Ovary (tissue), 9 donors: ENCODE measurements around the gene PTPA. TPM values are rescaled to one million over a fixed set of nuclear protein-coding genes. Genes with fewer than 3 reads are reported as not detected.

Experiments used
- DNase-seq, 5 donors: peaks; one replicate each; pipeline ENCODE4 v3.0.0-alpha.2; 2019 to 2020
- H3K27ac ChIP-seq, 2 donors: fragments of 200-600 bp; one replicate each; pipeline versions ENCODE4 v1.5.1 to v1.8.0; 2019 to 2022
- H3K27me3 ChIP-seq: fragments of 200-600 bp; one replicate; pipeline ENCODE4 v1.8.0; 2022
- H3K36me3 ChIP-seq: fragments of 200-600 bp; sonication (generic); one replicate; pipeline ENCODE4 v1.5.1; 2019
- H3K4me1 ChIP-seq: one replicate; pipeline ENCODE4 v1.8.1; 2013; ENCODE audit warnings: mild to moderate bottlenecking, moderate library complexity; ENCODE audit not compliant: insufficient read depth
- H3K4me3 ChIP-seq: fragments of 200-600 bp; sonication (generic); one replicate; pipeline ENCODE4 v1.5.1; 2017
- H3K9me3 ChIP-seq, 2 donors: fragments of 200-600 bp in 1 of 2; sonication (generic) in 1 of 2; one replicate each; pipeline versions ENCODE4 v1.5.1 to v1.8.1; 2013 to 2019; ENCODE audit warnings: mild to moderate bottlenecking in 1 of 2, moderate library complexity in 1 of 2
- EP300 ChIP-seq: sonication (generic); formaldehyde crosslinking; IDR thresholded peaks from one replicate; pipeline ENCODE4 v1.6.1; 2017; ENCODE audit warnings: antibody characterized with exemption
- POLR2A ChIP-seq: fragments of 450-650 bp; IDR thresholded peaks from one replicate; pipeline ENCODE4 v1.6.1; 2017; ENCODE audit warnings: antibody characterized with exemption, mild to moderate bottlenecking, moderate library complexity
- WGBS, 3 donors: extraction: QIAGEN DNeasy Blood & Tissue Kit in 1 of 3; methylation state at CpG; one replicate each; pipeline versions ENCODE4 v1.1.5 to v1.1.7; 2013 to 2017; 5-methylcytosine and 5-hydroxymethylcytosine counted together
- intact Hi-C, 4 donors: fragments of 100-400 bp; cut with DNase I; formaldehyde crosslinking; loops; one replicate each; pipeline versions ENCODE4 v1.11.0 to v1.15.1; 2022 to 2023
- polyA plus RNA-seq, 2 donors: library from polyadenylated mRNA; stranded (reverse); fragments of 200-250 nt in 1 of 2; fragments of 350-450 nt in 1 of 2; fragmentation: Illumina TruSeq in 1 of 2; extraction: RNeasy Lipid Tissue Mini Kit (QIAGEN cat#74804) in 1 of 2; gene quantifications; one replicate each; pipeline ENCODE4 v1.2.3, GENCODE V29; 2013 to 2014
- total RNA-seq, 7 donors: library from RNA; depleted of rRNA in 2 of 7; stranded (reverse); fragments of >200 nt in 2 of 7; fragmentation: NEBNext Ultra II Directional in 3 of 7; extraction: Animal tissue kit (Norgen Biotek cat#: 25700) in 3 of 7; gene quantifications; one replicate each; pipeline versions ENCODE4 v1.1.0 to v1.2.4, GENCODE V29; 2016 to 2023
- TF ChIP-seq, protein P1 (sequence below), 3 donors: fragments of 450-650 bp in 2 of 3; fragments of 200-600 bp in 1 of 3; IDR thresholded peaks; one replicate each; pipeline versions ENCODE4 v1.5.1 to v1.8.0; 2016 to 2022; ENCODE audit warnings: antibody characterized with exemption in 3 of 3, mild to moderate bottlenecking in 1 of 3
- donor health status: DM: no; HTN: no; CAD: no; lungs with moderate emphysema.
- donor health status: DM: no; HTN: no; CAD: no.
- donor health status: Bipolar disorder and iron deficiency.
- donor health status: DM: yes; HTN: yes; CAD: no.
- donor health status: DM: no; HTN: no; CAD: no.
- donor health status: DM: yes; HTN: yes; CAD: no.

PTPA gene
- total and polyA plus RNA-seq, 9 donors = 32.1 to 107 (median 89.2) TPM

DNA sequence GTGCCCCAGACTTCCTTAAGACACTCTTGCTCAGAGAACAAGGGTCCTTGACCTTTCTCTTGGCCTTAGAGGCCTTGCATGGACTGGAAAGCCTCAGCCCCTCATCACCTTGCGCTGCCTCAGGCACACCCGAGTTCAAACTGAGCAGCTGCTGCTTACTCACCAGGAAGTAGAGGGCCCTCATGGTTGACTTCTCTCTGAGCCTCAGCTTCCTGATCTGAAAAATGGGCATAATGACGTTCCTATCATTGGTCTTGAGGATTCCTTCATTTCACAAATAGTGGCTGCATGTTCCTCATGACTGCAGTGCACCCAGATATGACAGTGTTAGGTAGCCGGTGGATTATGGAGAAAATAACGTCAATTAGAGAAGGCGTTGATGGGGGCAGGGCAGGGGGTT, 38.2 kb downstream of the PTPA start:
- Histone ChIP-seq H3K36me3 (no peaks in the 10 kb centered on the region), H3K4me3 (no peak overlapping the region), H3K9me3 (no peaks in the 10 kb centered on the region), H3K27me3 (no peaks in the 10 kb centered on the region), H3K4me1 (peaks cover 20% of the 10 kb centered on the region), H3K27ac (no peak overlapping the region)
- DNase-seq = no peak
- intact Hi-C loops = loop anchor here in 3 of 4 donors (10.0 kb wide), 3 partner anchors 165 to 345 kb away; no protein-coding TSS in a partner anchor
- TF ChIP-seq EP300 (no peak), POLR2A (no peak)
- TF ChIP-seq, protein P1, sequence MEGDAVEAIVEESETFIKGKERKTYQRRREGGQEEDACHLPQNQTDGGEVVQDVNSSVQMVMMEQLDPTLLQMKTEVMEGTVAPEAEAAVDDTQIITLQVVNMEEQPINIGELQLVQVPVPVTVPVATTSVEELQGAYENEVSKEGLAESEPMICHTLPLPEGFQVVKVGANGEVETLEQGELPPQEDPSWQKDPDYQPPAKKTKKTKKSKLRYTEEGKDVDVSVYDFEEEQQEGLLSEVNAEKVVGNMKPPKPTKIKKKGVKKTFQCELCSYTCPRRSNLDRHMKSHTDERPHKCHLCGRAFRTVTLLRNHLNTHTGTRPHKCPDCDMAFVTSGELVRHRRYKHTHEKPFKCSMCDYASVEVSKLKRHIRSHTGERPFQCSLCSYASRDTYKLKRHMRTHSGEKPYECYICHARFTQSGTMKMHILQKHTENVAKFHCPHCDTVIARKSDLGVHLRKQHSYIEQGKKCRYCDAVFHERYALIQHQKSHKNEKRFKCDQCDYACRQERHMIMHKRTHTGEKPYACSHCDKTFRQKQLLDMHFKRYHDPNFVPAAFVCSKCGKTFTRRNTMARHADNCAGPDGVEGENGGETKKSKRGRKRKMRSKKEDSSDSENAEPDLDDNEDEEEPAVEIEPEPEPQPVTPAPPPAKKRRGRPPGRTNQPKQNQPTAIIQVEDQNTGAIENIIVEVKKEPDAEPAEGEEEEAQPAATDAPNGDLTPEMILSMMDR (IDR thresholded peaks at IDR 0.05) = no peak
- 71 to 74% (median 71%) methylated on average over 6 of the region's 6 CpGs for WGBS, 3 donors

DNA sequence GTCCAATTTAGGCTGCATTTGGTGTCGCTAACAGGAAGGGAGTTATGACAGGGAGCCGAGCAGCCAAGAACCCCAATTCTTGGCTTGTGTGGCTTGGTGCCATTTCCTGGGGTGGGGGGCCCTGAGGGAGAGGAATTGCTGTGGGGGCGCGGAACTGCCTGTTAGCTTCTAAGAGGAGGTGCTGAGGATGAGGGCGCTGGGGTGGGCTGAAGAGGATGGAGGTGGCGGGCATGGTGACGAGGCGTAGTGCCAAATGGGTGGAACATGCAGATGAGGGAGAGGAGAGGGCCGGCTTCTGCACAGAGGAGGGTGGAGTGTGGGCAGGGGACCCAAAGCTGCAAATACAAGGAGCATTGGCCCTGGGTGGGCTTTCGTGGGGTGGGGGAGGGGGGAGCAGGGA, 38.9 kb downstream of the PTPA start:
- H3K27me3 ChIP-seq = no peaks in the 10 kb centered on the region
- H3K4me3 ChIP-seq = no peak overlapping the region
- intact Hi-C loops = no loop called here
- no peaks in the 10 kb centered on the region for H3K9me3 ChIP-seq
- 84 to 90% (median 84%) methylated on average over 10 of the region's 10 CpGs for WGBS, 3 donors
- peak in 1 of 5 donors; percentile 13 for DNase-seq
- H3K4me1 ChIP-seq = peaks cover 15% of the 10 kb centered on the region
- H3K27ac ChIP-seq = no peak overlapping the region
- TF ChIP-seq POLR2A (no peak), EP300 (no peak)
- TF ChIP-seq, protein P1 (IDR thresholded peaks at IDR 0.05) = no peak
- H3K36me3 ChIP-seq = no peaks in the 10 kb centered on the region

DNA sequence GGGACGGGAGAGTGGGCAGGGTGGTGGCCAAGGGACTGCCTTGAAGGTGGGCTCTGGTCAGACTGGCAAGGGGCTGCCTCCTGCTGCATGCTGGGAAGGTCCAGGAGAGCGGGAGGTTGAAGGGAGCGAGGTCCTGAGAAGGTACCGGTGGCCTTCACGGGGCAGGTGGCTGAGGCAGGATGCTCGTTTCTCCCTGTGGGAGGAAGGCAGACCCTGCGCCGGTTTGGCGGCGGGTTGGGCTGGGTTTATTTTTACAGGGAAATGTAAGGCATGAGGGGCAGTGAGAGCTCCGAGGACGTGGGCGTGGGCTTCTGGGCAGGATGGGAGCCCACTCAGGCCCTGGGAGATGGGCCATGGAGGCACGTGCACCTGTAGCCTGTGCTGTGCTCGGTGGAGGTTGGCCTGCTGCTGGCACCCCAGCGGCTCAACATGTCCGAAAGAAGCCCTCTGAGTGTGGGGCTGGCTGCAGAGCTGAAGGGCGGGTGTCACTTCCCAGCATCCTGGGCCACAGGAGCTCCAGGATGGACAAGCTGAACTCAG, 39.5 kb downstream of the PTPA start:
- TF ChIP-seq EP300 = no peak
- TF ChIP-seq, protein P1 (IDR thresholded peaks at IDR 0.05) = no peak
- no peak for TF ChIP-seq POLR2A
- Histone ChIP-seq H3K9me3 (no peaks in the 10 kb centered on the region), H3K36me3 (no peaks in the 10 kb centered on the region), H3K4me3 (no peak overlapping the region), H3K27ac (no peak overlapping the region), H3K27me3 (no peaks in the 10 kb centered on the region), H3K4me1 (peaks cover 9% of the 10 kb centered on the region)
- intact Hi-C loops = no loop called here
- DNase-seq = peak in 1 of 5 donors; percentile 8
- 76 to 87% (median 78%) methylated on average over 18 of the region's 18 CpGs for WGBS, 3 donors

DNA sequence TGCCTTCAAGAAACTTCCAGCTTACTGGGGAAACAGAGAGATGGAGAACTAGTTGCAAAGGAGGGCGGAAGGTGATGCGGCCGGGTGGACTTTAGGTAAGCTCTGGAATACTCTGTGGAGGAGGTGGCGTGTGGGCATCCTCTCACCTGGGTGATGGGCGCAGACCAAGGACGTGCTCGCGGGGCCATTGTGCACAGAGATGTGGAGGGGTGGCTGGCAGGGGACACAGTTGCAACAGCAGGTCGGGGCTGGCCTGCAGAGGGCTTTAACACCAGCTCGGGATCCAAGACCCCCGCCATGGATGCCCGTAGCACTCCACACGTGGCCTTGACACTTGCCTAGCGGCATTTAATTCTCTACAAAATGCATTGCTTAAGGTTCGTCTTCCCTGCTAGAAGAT, 40.3 kb downstream of the PTPA start:
- peak in 1 of 5 donors; percentile 8 for DNase-seq
- H3K36me3 ChIP-seq = no peaks in the 10 kb centered on the region

More for the DNA sequence above, 40.3 kb downstream of the PTPA start:
- TF ChIP-seq EP300 = no peak
- TF ChIP-seq POLR2A = no peak
- TF ChIP-seq, protein P1 (IDR thresholded peaks at IDR 0.05) = no peak
- 73 to 81% (median 77%) methylated on average over 15 of the region's 15 CpGs for WGBS, 3 donors
- Histone ChIP-seq H3K9me3 (no peaks in the 10 kb centered on the region), H3K4me1 (peaks cover 3% of the 10 kb centered on the region), H3K27me3 (no peaks in the 10 kb centered on the region), H3K4me3 (no peak overlapping the region), H3K27ac (no peak overlapping the region)
- intact Hi-C loops = no loop called here
